Suprapubic skin (tissue), 3 donors: Measurements from ENCODE around the gene MSH6.

Experiments
- CTCF ChIP-seq, 2 donors: fragments of 200-600 bp in 1 of 2; fragments of 450-650 bp in 1 of 2; sonication (generic) in 1 of 2; IDR thresholded peaks; one replicate each; pipeline ENCODE4 v1.5.1; 2016 to 2019; ENCODE audit warnings: antibody characterized with exemption in 2 of 2, mild to moderate bottlenecking in 1 of 2, moderate library complexity in 1 of 2
- POLR2A ChIP-seq, 2 donors: fragments of 450-650 bp; IDR thresholded peaks; one replicate each; pipeline ENCODE4 v1.6.1; 2017; ENCODE audit warnings: antibody characterized with exemption in 2 of 2, mild to moderate bottlenecking in 2 of 2, moderate library complexity in 2 of 2

- no peak for TF ChIP-seq CTCF (IDR thresholded peaks at IDR 0.05)
- no peak for TF ChIP-seq POLR2A (IDR thresholded peaks at IDR 0.05)
Observed at GRCh38 chr2:47819834-47820233, 36.9 kb downstream of the MSH6 start.
